CD14-positive monocyte (primary cell): ENCODE results near the gene KIF21B. TPM values are rescaled to one million over a fixed set of nuclear protein-coding genes. Genes with fewer than 3 reads are reported as not detected.

Experiments
- DNase-seq, 3 donors: peaks; one replicate each; pipeline ENCODE4 v3.0.0-alpha.2; 2011 to 2022
- H2AFZ ChIP-seq: 2 replicates; pipeline ENCODE4 v1.6.0; 2012; ENCODE audit warnings: mild to moderate bottlenecking, low read depth, low read length, inconsistent platforms; ENCODE audit not compliant: insufficient read depth, poor library complexity, severe bottlenecking
- H3K27ac ChIP-seq, 2 donors: 1 replicate in 1 of 2; 2 replicates in 1 of 2; pipeline ENCODE4 v1.5.1; 2012 to 2013; ENCODE audit warnings: low read length in 2 of 2, control low read depth in 1 of 2, inconsistent platforms in 1 of 2, low read depth in 1 of 2, mild to moderate bottlenecking in 1 of 2
- H3K27me3 ChIP-seq, 2 donors: one replicate each; pipeline versions ENCODE4 v1.6.0 to v1.6.1; 2011 to 2013; ENCODE audit warnings: low read length in 2 of 2; ENCODE audit not compliant: control insufficient read depth in 2 of 2, insufficient read depth in 2 of 2
- H3K36me3 ChIP-seq, 2 donors: replicated peaks in 1 of 2; 1 replicate in 1 of 2; 2 replicates in 1 of 2; pipeline versions ENCODE4 v1.5.1 to v1.6.1; 2012 to 2013; ENCODE audit warnings: low read length in 2 of 2, control low read depth in 1 of 2, inconsistent platforms in 1 of 2, mild to moderate bottlenecking in 1 of 2; ENCODE audit not compliant: insufficient read depth in 2 of 2, control insufficient read depth in 1 of 2
- H3K4me1 ChIP-seq, 2 donors: 1 replicate in 1 of 2; 2 replicates in 1 of 2; pipeline versions ENCODE4 v1.5.1 to v1.6.1; 2012 to 2013; ENCODE audit warnings: low read length in 2 of 2, control low read depth in 1 of 2, inconsistent platforms in 1 of 2, mild to moderate bottlenecking in 1 of 2, moderate library complexity in 1 of 2; ENCODE audit not compliant: insufficient read depth in 2 of 2, control insufficient read depth in 1 of 2
- H3K4me2 ChIP-seq: replicated peaks from 2 replicates; pipeline ENCODE3; 2012; ENCODE audit warnings: low read length, moderate library complexity, mild to moderate bottlenecking; ENCODE audit not compliant: poor library complexity, severe bottlenecking; ENCODE audit errors: extremely low read depth
- H3K4me3 ChIP-seq, 3 experiments: fragments of 200-600 bp in 1 of 3; sonication (generic) in 1 of 3; replicated peaks in 1 of 3; 1 replicate in 2 of 3; 2 replicates in 1 of 3; pipeline ENCODE4 v1.5.1; 2011 to 2013; ENCODE audit warnings: low read length in 3 of 3, mild to moderate bottlenecking in 3 of 3, control low read depth in 2 of 3, low read depth in 2 of 3, inconsistent platforms in 1 of 3, moderate library complexity in 1 of 3
- H3K79me2 ChIP-seq: 2 replicates; pipeline ENCODE4 v1.6.0; 2012; ENCODE audit warnings: mild to moderate bottlenecking, control low read depth, inconsistent platforms, low read length, moderate library complexity; ENCODE audit not compliant: insufficient read depth
- H3K9ac ChIP-seq: 2 replicates; pipeline ENCODE4 v1.6.0; 2017; ENCODE audit warnings: low read length, mild to moderate bottlenecking; ENCODE audit not compliant: insufficient read depth, poor library complexity, severe bottlenecking
- H3K9me3 ChIP-seq, 2 donors: replicated peaks in 1 of 2; 1 replicate in 1 of 2; 2 replicates in 1 of 2; pipeline versions ENCODE4 v1.5.1 to v1.6.1; 2012 to 2013; ENCODE audit warnings: low read length in 2 of 2, control low read depth in 1 of 2; ENCODE audit not compliant: control insufficient read depth in 1 of 2, insufficient read depth in 1 of 2
- H4K20me1 ChIP-seq: 2 replicates; pipeline ENCODE4 v1.6.0; 2012; ENCODE audit warnings: mild to moderate bottlenecking, low read length, control low read depth, moderate library complexity; ENCODE audit not compliant: insufficient read depth
- H3K27ac Mint-ChIP-seq, 7 donors: one replicate each; pipeline ENCODE4 v1.8.0; 2020; ENCODE audit warnings: mild to moderate bottlenecking in 7 of 7, mixed read lengths in 7 of 7, moderate library complexity in 6 of 7, inconsistent platforms in 2 of 7
- H3K27me3 Mint-ChIP-seq, 3 donors: one replicate each; pipeline ENCODE4 v1.8.0; 2021 to 2022; ENCODE audit warnings: low read depth in 3 of 3, mild to moderate bottlenecking in 3 of 3, mixed read lengths in 3 of 3, moderate library complexity in 3 of 3, inconsistent platforms in 1 of 3
- H3K36me3 Mint-ChIP-seq, 2 donors: one replicate each; pipeline ENCODE4 v1.8.0; 2020; ENCODE audit warnings: mixed read lengths in 2 of 2, inconsistent platforms in 1 of 2, mild to moderate bottlenecking in 1 of 2
- H3K4me1 Mint-ChIP-seq: one replicate; pipeline ENCODE4 v1.8.0; 2020; ENCODE audit warnings: mild to moderate bottlenecking, mixed read lengths
- H3K4me3 Mint-ChIP-seq, 2 donors: one replicate each; pipeline ENCODE4 v1.8.0; 2020; ENCODE audit warnings: mild to moderate bottlenecking in 2 of 2, mixed read lengths in 2 of 2, moderate library complexity in 1 of 2
- H3K9me3 Mint-ChIP-seq, 7 donors: one replicate each; pipeline ENCODE4 v1.8.0; 2020 to 2022; ENCODE audit warnings: mixed read lengths in 7 of 7, mild to moderate bottlenecking in 6 of 7, moderate library complexity in 6 of 7, inconsistent platforms in 2 of 7
- WGBS: methylation state at CpG from one replicate; pipeline ENCODE4 v1.1.5; 2013; ENCODE audit warnings: missing lambda C conversion rate; ENCODE audit not compliant: insufficient coverage; 5-methylcytosine and 5-hydroxymethylcytosine counted together
- intact Hi-C, 2 donors: fragments of 100-400 bp; cut with micrococcal nuclease; formaldehyde crosslinking; loops; one replicate each; pipeline versions ENCODE4 v1.15.0 to v1.15.1; 2023
- polyA plus RNA-seq, 3 donors: library from polyadenylated mRNA; depleted of rRNA in 1 of 3; unstranded in 2 of 3; stranded (reverse) in 1 of 3; fragments of 300-500 nt in 2 of 3; fragments of >200 nt in 1 of 3; fragmentation: Illumina TruSeq in 2 of 3; gene quantifications; 1 replicate in 2 of 3; 2 replicates in 1 of 3; pipeline ENCODE4 v1.2.3, GENCODE V29; 2012 to 2021
- TF ChIP-seq, protein P1 (sequence below): fragments of 200-600 bp; IDR thresholded peaks from one replicate; pipeline ENCODE4 v1.8.0; 2022; ENCODE audit warnings: antibody characterized with exemption, mild to moderate bottlenecking

The KIF21B gene
- polyA plus RNA-seq, 3 donors, result 0.18 to 9.8 (median 0.30) TPM

DNA sequence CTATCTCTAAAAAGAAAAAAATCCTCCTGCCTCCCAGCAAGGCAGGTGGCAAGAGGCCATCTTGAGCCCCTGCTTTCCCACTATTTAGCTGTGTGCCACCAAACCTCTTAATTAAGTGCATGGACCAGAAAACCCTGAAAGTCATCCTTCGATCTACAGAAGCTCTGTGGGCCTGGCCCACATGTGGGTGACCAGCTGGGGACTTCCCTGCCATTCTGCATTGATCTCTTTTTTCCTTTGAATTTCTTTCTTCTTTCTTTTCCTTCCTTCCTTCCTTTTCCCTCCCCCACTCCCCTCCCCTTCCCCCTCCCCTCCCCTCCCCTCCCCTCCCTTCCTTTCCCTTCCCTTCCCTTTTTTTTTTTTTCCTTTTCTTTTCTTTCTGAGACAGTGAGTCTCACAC, 38.0 kb downstream of the KIF21B start:
- H3K27ac Mint-ChIP-seq, result peak overlapping the region in 1 of 7 donors; percentile 24
- no peaks in the 10 kb centered on the region for H3K4me1 ChIP-seq
- no peak overlapping the region for H3K4me3 ChIP-seq
- H2AFZ ChIP-seq, result no peak overlapping the region
- H3K36me3 Mint-ChIP-seq, result peaks cover 80 to 97% of the 10 kb centered on the region in 2 donors
- H3K79me2 ChIP-seq, result no peaks in the 10 kb centered on the region
- H3K9me3 ChIP-seq, result peaks cover 0 to 4% of the 10 kb centered on the region in 2 donors
- no peak overlapping the region for H3K9ac ChIP-seq
- no peak overlapping the region for H3K4me2 ChIP-seq
- no peaks in the 10 kb centered on the region for H4K20me1 ChIP-seq
- H3K36me3 ChIP-seq, result peaks cover 84 to 99% of the 10 kb centered on the region in 2 donors
- peaks cover 0 to 5% (median 0%) of the 10 kb centered on the region in 3 donors for H3K27me3 Mint-ChIP-seq
- H3K27ac ChIP-seq, result no peak overlapping the region
- intact Hi-C loops, result no loop called here
- WGBS, result 89% methylated on average over 1 of the region's 1 CpG
- DNase-seq, result no peak
- TF ChIP-seq, protein P1, sequence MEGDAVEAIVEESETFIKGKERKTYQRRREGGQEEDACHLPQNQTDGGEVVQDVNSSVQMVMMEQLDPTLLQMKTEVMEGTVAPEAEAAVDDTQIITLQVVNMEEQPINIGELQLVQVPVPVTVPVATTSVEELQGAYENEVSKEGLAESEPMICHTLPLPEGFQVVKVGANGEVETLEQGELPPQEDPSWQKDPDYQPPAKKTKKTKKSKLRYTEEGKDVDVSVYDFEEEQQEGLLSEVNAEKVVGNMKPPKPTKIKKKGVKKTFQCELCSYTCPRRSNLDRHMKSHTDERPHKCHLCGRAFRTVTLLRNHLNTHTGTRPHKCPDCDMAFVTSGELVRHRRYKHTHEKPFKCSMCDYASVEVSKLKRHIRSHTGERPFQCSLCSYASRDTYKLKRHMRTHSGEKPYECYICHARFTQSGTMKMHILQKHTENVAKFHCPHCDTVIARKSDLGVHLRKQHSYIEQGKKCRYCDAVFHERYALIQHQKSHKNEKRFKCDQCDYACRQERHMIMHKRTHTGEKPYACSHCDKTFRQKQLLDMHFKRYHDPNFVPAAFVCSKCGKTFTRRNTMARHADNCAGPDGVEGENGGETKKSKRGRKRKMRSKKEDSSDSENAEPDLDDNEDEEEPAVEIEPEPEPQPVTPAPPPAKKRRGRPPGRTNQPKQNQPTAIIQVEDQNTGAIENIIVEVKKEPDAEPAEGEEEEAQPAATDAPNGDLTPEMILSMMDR, result no peak
- no peak overlapping the region for H3K4me3 Mint-ChIP-seq
- no peaks in the 10 kb centered on the region for H3K4me1 Mint-ChIP-seq
- H3K27me3 ChIP-seq, result no peaks in the 10 kb centered on the region
- peaks cover 0 to 4% (median 1%) of the 10 kb centered on the region in 7 donors for H3K9me3 Mint-ChIP-seq

DNA sequence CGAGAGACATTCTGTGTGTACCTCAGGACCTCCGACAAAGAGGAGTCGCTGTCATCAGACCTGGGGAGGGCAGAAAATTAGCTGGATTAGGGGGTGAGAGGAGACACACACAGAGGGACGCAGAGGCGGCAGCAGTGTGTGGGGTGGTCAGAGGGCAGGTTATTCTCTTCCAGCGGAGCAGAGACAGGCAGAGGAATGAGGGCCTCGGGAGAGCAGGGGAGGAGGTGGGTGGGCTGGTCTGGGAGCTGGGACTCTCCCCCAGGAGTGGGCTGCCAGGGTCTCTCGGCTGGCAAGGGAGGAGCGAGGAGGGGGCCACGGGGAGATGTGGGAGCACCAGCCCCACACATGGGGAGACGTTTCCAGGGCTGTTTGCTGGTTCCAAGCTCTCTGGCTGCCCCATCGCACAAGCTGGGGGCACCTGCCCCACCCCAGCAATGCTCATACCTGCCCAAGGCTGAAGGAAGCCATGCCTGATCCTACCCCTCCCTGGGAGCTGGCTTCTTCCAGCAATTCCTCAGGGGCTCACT, 40.4 kb downstream of the KIF21B start:
- Histone ChIP-seq H3K27ac (no peak overlapping the region), H3K9ac (no peak overlapping the region), H4K20me1 (no peaks in the 10 kb centered on the region), H3K36me3 (peaks cover 79 to 99% of the 10 kb centered on the region in 2 donors), H3K4me2 (no peak overlapping the region), H3K9me3 (peaks cover 6 to 12% of the 10 kb centered on the region in 2 donors), H3K27me3 (no peaks in the 10 kb centered on the region), H3K79me2 (no peaks in the 10 kb centered on the region), H3K4me3 (no peak overlapping the region), H3K4me1 (no peaks in the 10 kb centered on the region), H2AFZ (no peak overlapping the region)
- 98% methylated on average over 11 of the region's 12 CpGs for WGBS
- no peak for DNase-seq
- peaks cover 80 to 98% of the 10 kb centered on the region in 2 donors for H3K36me3 Mint-ChIP-seq
- intact Hi-C loops, result no loop called here
- TF ChIP-seq, protein P1, result no peak
- H3K4me1 Mint-ChIP-seq, result no peaks in the 10 kb centered on the region
- peaks cover 3 to 8% (median 6%) of the 10 kb centered on the region in 7 donors for H3K9me3 Mint-ChIP-seq
- H3K27ac Mint-ChIP-seq, result peak overlapping the region in 2 of 7 donors; percentile 32 to 64
- H3K27me3 Mint-ChIP-seq, result peaks cover 0 to 5% (median 0%) of the 10 kb centered on the region in 3 donors
- H3K4me3 Mint-ChIP-seq, result no peak overlapping the region
